Left colon (tissue), 2 donors: Measurements from ENCODE around the gene CTBP1. TPM values are rescaled to one million over a fixed set of nuclear protein-coding genes. Genes with fewer than 3 reads are reported as not detected.

ENCODE experiments used
- ATAC-seq: fragments of 200-7000 bp; cut with Tn5 transposase; one replicate; pipeline ENCODE4 v1.9.1; 2020; ENCODE audit warnings: mild to moderate bottlenecking, moderate library complexity
- DNase-seq, 2 donors: peaks; one replicate each; pipeline ENCODE4 v3.0.0-alpha.2; 2020
- intact Hi-C, 2 donors: fragments of 100-400 bp; cut with DNase I in 1 of 2; cut with micrococcal nuclease in 1 of 2; formaldehyde crosslinking; loops; one replicate each; pipeline versions ENCODE4 v1.11.2 to v1.14.0; 2022; cut with DNase I, micrococcal nuclease
- total RNA-seq, 2 donors: library from RNA; stranded (reverse); fragmentation: NEBNext Ultra II Directional; extraction: Animal tissue kit (Norgen Biotek cat#: 25700); gene quantifications; one replicate each; pipeline ENCODE4 v1.2.1, GENCODE V29; 2021
- donor health status: DM: no; HTN: no; CAD: no.
- donor health status: DM: yes; HTN: yes; CAD: no.

The CTBP1 gene
- total RNA-seq, 2 donors from 2014 or later: 156 to 180 TPM

GRCh38 chr4:1174941-1175634 lies 73.8 kb downstream of the CTBP1 start:
- no peak for DNase-seq
- intact Hi-C loops: no loop called here
- no peak for ATAC-seq

GRCh38 chr4:1172971-1173757 lies 75.8 kb downstream of the CTBP1 start:
- ATAC-seq: no peak
- intact Hi-C loops: no loop called here
- DNase-seq: no peak

- intact Hi-C loops: no loop called here
- no peak for DNase-seq
- no peak for ATAC-seq
These were observed 76.6 kb downstream of the CTBP1 start, which contains the start of gene SPON2 for GRCh38 chr4:1172228-1172851. TSS of gene SPON2 (minus strand) at chr4:1172583.

GRCh38 chr4:1171311-1172227 lies 77.4 kb downstream of the CTBP1 start:
- DNase-seq: peak in 1 of 2 donors; percentile 55
- ATAC-seq: peak; percentile 14
- intact Hi-C loops: no loop called here

- no peak for DNase-seq
- ATAC-seq: no peak
- intact Hi-C loops: no loop called here
These were observed 78.0 kb downstream of the CTBP1 start for GRCh38 chr4:1170976-1171310.

- DNase-seq (no peak), ATAC-seq (no peak)
- intact Hi-C loops: no loop called here
These were observed 78.6 kb downstream of the CTBP1 start for GRCh38 chr4:1170156-1170975.

GRCh38 chr4:1169691-1170096 lies 79.2 kb downstream of the CTBP1 start:
- intact Hi-C loops: loop anchor here (10.0 kb wide), 1 partner anchor 75 kb away; the partner anchor contains the start of gene CTBP1 (in 2 of the 2)
- DNase-seq (no peak), ATAC-seq (no peak)

GRCh38 chr4:1169171-1169671 lies 79.7 kb downstream of the CTBP1 start:
- no peak for DNase-seq
- intact Hi-C loops: loop anchor here (10.0 kb wide), 1 partner anchor 76 kb away; the partner anchor contains the start of gene CTBP1 (in 2 of the 2)
- ATAC-seq: no peak

GRCh38 chr4:1168191-1169101 lies 80.5 kb downstream of the CTBP1 start:
- no peak for ATAC-seq
- DNase-seq: no peak
- intact Hi-C loops: loop anchor here (10.0 kb wide), 1 partner anchor 76 kb away; the partner anchor contains the start of gene CTBP1 (in 2 of the 2)

GRCh38 chr4:1167244-1167949 lies 81.5 kb downstream of the CTBP1 start:
- intact Hi-C loops: loop anchor here (10.0 kb wide), 1 partner anchor 77 kb away; the partner anchor contains the start of gene CTBP1 (in 2 of the 2)

GRCh38 chr4:1166509-1167243 lies 82.3 kb downstream of the CTBP1 start:
- intact Hi-C loops: loop anchor here (10.0 kb wide), 1 partner anchor 78 kb away; the partner anchor contains the start of gene CTBP1 (in 2 of the 2)
- ATAC-seq: peak; percentile 2

More at GRCh38 chr4:1167244-1167949, 81.5 kb downstream of the CTBP1 start:
- ATAC-seq (peak; percentile 83), DNase-seq (peak; percentile 88 to 92)

GRCh38 chr4:1164956-1165545 lies 83.9 kb downstream of the CTBP1 start:
- ATAC-seq: no peak
- intact Hi-C loops: loop anchor here (10.0 kb wide), 1 partner anchor 80 kb away; the partner anchor contains the start of gene CTBP1 (in 2 of the 2)
- DNase-seq: no peak

More at GRCh38 chr4:1166509-1167243, 82.3 kb downstream of the CTBP1 start:
- DNase-seq: no peak

GRCh38 chr4:1164444-1164843 lies 84.5 kb downstream of the CTBP1 start:
- DNase-seq: no peak
- intact Hi-C loops: loop anchor here (10.0 kb wide), 1 partner anchor 80 kb away; the partner anchor contains the start of gene CTBP1 (in 2 of the 2)
- ATAC-seq: no peak

GRCh38 chr4:1164040-1164439 lies 84.9 kb downstream of the CTBP1 start:
- intact Hi-C loops: loop anchor here (10.0 kb wide), 1 partner anchor 81 kb away; the partner anchor contains the start of gene CTBP1 (in 2 of the 2)
- ATAC-seq (no peak), DNase-seq (no peak)
